GM21390 (cell line): ENCODE data around the gene GALNT9.
"Not testable (repeated sequence)": the region's sequence is repeated elsewhere in the genome, so short reads cannot be mapped to it uniquely, and the experiment has no call there.

Experiments
- ATAC-seq: cut with Tn5 transposase; IDR thresholded peaks from one replicate; pipeline ENCODE4 v1.9.1; 2021; ENCODE audit not compliant: unreplicated experiment

The GALNT9 gene

DNA sequence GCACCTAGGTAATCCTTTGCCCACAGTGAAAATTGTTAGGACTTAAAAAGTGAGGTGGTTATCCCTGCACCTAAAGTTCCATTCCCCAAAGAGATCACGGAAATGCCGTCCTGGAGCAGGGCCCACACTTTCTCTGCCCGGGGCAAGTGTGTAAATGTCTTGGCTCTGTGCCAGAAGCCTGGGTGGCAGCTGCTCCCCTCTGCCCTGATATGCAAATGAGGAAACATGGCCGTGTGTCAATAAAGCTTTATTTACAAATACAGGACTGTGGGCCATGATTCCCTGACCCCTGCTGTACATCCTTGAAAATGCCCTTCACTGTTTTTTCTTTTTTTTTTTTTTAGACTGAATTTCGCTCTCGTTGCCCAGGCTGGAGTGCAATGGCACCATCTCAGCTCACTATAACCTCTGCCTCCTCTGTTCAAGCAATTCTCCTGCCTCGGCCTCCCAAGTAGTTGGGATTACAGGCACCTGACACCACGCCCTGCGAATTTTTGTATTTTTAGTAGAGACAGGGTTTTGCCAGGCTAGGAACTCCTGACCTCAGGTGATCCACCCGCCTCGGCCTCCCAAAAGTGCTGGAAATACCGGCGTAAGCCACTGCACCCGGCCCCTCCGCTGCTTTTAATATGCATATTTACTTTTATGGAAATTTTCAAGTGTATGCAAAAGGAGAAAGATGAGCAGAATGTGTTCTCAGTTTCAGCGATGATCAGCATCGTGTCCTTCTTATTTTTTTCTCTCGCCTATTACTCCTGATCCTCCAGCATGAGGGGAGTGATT is 75.5 kb downstream of the GALNT9 start:
- no peak for ATAC-seq

DNA sequence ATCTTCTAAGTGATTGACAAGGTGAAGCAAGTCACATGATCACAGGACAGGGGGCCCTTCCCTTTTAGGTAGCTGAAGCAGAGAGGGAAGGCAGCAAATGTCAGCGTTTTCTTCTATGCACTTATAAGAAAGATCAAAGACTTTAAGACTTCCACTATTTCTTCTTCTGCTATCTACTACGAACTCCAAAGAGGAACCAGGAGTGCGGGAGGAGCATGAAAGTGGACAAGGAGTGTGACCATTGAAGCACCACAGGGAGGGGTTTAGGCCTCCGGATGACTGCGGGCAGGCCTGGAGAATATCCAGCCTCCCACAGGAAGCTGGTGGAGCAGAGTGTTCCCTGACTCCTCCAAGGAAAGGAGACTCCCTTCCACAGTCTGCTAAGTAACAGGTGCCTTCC is 76.4 kb downstream of the GALNT9 start:
- not testable (repeated sequence) for ATAC-seq

DNA sequence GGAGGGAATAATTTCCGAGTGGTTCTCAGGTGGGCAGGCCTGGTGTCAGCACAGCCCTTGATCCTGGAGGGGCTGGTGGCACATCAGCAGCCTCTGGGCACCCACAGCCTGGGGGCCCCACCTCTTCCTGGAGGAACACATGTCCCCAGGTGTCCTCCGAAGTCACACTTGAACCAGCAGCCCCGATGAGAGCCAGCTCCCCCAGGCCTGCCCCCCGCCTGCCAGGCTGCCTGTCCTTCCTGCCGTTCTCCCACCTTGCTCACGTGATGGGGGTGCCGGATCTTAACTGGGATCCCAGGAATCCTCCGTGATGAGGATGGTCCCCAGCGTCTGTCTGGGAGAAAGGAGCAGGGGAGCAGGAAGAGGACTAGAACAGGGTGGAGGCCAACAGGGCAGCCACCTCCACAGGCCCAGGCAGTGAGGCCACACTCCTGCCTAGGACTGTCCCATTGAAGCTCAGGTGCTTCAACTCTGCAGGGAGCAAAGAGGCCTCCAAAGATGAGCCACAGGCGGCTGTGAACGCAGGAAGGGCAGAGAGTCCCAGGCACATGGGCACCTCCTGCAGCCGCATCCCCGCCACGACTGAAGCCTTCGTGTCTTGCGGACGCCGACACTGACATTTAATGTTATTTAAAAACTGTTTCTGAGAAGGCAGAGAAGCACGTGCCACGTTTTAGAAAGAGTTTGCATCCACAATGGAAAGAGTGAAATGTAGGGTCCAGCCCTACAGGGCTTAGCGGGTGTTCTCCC is 77.5 kb downstream of the GALNT9 start:
- no peak for ATAC-seq

DNA sequence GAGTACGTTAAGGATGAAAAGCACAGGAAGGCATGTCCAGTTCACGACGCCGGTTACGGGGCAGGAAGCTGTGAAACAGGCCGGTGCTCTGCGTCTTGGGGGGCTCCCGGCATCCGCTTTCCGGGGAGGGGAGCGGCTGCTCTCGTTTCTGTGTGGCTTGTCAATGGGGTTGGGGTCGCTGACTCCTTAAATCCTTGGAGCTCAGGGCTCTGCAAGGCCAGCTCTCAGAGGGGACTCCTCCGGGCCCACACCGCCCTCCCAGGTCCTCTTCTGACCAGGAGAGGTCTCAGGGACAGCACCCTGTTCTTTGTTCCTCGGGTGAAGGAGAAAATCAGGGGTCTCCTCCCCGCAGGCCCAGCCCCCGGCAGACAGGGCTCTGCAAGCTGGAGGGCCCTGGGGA is 78.1 kb downstream of the GALNT9 start:
- ATAC-seq, result no peak

DNA sequence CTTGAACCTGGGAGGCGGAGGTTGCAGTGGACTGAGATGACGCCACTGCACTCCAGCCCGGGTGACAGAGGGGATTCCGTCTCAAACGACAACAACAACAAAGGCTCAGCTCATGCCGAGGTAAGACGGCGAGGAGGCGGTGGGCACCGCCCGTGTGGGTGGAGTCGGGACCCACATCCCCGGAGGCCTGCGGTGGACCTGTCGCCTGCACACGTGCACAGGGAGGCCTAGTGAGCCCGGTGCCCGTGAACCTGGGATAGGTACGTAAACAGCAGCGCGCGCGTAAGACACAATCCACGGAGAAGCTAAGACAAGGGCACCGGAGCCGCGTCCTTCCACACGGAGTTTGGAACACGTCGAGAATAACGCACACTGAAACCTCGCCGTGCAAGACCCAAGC is 78.7 kb downstream of the GALNT9 start:
- ATAC-seq, result no peak

DNA sequence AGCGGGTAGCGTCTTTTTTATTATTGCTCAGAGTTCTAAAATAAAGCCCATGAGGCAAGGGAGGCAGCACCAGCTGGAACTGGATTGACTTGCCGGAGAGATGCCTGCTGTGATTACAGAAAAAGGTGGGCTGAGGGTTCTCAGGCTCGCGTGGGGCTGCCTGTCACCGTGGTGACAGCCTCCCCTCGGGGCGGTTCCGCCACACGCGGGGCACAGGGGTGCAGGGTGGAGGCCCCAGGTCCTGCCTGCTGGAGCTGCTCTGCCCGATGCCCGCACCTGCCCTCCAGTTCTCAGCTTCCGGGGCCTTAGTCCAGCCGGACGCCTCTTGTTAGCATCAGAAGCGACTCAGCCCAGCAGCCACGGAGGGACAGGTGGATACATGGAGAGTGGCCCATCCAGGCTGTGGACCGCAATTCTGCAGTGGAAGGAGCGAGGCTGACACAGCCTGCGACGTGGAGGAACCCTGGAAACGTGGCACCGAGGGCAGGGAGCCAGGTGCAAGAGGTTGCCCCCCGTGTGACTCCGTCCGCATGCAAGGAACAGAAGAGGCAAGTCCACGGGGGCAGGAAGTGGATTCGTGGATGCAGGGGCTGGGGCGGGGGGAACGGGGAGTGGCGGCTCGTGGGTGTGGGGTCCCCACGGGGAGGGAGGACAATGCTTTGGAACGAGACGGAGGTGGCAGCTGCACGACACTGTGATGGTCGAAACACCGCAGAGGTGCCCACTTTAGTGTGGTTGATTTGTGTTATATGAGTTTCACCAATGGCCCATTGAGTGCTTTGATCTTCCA is 79.5 kb downstream of the GALNT9 start:
- no peak for ATAC-seq

DNA sequence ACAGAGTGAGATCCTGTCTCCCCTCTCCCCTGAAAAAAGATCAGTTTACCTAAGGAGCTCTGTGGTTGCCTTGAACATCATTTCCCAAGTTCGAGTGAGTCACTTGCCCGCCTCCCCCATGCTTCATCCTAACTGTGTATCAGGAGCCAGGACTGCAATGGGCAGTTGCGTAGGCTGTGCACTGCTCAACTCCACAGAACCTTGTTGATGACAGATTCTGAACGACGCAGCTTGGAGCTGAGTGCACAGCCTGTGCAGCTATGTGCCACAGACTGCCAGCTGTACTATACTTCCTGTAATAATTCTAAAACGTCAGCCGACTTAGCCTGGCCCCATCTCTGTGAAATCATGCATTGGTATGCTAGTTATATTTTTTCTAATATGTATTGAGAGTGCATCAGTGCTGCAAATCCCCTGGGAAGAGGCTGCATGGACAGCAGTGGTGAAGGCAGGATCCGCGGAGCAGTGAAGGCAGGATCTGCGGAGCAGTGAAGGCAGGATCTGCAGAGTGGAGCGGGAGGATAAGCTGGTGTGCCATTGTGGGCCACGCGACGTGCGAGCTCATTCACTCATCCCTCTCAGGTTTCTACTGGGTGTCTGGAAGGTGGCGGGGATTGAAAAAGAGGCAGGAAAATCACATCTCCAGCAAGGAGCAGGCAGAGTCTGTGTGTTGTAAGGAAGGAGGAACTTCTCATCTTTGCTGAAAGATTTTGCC is 80.8 kb downstream of the GALNT9 start:
- ATAC-seq, result no peak

DNA sequence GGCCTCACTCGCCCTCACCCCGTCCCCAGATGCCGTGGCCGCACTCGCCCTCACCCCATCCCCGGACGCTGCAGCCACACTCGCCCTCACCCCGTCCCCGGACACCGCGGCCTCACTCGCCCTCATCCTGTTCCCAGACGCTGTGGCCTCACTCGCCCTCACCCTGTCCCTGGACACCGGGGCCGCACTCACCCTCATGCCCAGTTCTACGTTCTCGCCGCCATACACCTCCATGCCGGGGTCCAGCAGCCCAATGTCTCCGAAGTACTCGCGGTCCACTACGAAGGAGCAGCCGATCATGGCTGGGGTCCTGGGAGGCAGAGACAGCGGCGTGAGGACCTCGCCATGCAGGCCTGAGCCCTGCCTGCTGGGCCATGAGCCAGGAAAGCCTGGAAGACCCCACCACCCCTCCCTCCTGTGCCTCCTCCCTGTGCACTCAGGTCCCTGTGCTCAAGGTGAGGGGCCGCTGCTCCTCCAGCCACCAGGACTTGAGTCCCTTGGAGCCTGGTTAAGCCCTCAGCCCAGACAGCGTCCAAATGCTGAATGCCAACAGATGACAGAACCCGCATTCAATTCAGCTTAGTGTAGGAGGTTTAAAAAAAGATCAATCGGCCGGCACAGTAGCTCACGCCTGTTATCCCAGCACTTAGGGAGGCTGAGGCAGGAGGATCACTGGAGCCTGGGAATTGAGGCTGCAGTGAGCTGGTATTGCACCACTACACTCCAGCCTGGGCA is 81.5 kb downstream of the GALNT9 start:
- ATAC-seq, result no peak

DNA sequence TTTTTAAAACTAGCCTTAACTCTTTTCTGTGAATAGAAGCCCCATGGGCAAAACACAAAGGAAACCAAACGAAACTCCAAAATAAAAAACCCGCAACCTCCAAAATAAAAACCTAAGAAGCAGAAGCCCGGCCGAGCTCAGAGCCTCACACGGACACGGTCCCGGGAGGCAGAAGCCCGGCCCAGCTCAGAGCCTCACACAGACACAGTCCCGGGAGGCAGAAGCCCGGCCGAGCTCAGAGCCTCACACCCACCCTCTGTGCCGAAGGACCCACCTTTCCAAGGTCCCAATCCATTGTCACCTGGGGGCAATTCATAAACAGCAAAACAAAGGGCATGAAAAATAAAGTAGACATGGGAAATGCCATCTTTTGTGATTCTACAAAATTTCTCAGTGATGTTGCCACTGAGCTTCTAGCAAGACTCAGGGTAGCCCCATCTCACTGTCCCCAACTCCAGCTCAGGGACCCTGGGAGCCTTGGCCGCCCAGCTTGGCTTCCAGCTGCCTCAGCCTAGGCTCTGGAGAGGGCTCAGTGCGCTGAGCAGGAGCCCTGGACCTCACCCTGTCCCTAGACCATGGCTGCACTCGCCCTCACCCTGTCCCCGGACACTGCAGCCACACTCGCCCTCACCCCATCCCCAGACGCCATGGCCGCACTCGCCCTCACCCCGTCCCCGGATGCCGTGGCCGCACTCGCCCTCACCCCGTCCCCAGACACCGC is 82.2 kb downstream of the GALNT9 start:
- ATAC-seq, result no peak

DNA sequence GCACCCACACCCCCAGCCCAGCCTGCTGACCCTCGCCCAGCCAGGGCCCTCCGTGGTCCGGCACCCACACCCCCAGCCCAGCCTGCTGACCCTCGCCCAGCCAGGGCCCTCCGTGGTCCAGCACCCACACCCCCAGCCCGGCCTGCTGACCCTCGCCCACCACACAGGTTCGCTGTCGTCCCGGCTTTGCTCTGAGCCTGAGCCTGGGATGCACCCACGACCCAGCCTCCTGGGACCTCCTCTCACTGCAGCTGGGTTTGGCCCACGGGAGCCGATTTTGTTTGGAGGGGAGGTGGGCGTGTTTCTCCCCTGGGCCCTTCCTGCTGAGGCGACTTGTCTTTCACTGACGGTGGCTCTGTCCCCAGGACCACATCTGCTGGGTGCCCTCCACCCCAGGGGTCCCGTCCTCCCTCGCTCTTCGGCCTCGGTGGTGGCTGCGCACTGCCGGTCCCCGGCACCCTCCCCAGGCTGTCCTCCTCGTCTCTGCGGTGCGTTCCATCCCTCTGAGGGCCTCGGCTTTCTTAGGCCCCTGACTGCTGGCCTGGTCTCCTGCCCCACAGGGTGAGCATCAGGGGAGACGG is 83.8 kb downstream of the GALNT9 start:
- no peak for ATAC-seq

DNA sequence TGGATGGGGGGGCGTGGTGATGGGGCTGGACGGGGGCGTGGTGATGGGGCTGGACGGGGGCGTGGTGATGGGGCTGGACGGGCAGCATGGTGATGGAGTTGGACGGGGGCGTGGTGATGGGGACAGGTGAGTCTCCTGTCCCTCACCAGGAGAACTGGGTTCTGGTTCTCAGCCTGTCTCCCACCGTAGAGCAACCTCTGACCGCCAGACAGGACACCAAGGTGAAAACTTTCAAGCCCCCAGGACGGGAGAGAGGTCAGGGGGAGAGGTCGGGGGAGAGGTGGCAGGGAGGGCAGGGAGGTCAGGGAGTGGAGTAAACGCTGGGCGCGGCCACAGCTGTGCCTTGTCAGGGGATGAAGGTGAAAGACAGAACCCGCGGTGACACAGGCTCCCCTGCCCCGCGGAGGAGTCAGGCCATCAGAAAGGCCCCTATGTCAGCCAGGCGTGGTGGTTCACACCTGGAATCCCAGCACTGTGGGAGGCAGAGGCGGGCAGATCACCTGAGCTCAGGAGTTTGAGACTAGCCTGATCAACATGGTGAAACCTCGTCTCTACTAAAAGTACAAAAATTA is 84.6 kb downstream of the GALNT9 start:
- no peak for ATAC-seq

DNA sequence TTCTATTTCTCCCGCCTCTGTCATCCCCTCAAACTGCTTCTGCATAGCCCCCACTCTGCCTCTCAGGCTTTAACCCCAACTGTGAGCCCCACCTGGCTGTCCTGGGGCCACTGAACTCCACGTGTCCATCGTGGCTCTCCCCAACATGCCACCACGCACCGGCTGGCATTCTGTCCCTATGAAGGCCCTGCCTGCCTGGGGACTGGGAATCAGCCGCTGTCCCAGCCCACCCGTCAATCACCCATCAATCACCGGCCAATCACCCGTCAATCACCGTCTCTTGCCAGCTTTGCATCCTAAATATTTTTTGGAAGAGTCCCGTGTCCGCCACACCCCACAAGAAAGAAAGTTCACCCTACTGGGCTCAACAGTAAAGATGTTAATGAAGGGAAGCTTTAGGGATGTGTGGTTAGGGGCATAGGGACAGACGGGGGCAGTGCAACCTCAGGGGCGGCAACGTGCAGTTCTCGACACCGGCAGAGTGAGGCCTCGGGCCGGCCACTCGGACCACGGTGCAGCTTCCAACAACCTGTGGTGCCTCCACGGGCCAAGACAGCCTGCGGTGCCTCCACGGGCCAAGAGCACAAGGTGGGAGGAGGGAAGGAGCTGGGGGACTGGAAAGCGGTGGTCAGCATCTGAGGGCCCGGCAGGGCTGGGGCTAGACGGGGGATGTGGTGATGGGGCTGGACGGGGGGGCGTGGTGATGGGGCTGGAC is 85.6 kb downstream of the GALNT9 start:
- ATAC-seq, result no peak

DNA sequence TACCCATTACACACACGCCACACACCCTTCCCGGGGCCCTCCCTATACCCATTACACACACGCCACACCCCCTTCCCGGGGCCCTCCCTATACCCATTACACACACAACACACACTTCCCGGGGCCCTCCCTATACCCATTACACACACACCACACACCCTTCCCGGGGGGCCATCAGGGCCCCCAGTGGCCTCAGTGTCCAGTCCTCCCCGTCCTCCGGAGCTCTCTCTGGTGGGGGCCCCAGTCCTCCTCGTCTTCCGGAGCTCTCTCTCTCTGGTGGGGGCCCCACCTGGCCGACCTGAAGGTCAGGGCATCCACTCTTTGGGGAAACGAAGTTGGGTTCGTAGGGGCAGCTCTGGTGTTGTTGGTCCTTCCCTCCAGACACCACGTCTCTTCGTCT is 86.2 kb downstream of the GALNT9 start:
- ATAC-seq, result not testable (repeated sequence)

DNA sequence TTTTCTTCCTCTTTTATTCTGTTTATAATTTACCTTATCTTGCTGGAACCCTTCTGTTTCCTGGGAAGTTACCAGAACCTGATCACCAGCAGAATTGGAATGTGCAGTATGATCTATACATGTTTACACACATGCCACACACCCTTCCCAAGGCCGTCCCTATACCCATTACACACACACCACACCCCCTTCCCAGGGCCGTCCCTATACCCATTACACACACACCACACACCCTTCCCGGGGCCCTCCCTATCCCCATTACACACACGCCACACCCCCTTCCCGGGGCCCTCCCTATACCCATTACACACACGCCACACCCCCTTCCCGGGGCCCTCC is 88.8 kb downstream of the GALNT9 start:
- ATAC-seq, result not testable (repeated sequence)

DNA sequence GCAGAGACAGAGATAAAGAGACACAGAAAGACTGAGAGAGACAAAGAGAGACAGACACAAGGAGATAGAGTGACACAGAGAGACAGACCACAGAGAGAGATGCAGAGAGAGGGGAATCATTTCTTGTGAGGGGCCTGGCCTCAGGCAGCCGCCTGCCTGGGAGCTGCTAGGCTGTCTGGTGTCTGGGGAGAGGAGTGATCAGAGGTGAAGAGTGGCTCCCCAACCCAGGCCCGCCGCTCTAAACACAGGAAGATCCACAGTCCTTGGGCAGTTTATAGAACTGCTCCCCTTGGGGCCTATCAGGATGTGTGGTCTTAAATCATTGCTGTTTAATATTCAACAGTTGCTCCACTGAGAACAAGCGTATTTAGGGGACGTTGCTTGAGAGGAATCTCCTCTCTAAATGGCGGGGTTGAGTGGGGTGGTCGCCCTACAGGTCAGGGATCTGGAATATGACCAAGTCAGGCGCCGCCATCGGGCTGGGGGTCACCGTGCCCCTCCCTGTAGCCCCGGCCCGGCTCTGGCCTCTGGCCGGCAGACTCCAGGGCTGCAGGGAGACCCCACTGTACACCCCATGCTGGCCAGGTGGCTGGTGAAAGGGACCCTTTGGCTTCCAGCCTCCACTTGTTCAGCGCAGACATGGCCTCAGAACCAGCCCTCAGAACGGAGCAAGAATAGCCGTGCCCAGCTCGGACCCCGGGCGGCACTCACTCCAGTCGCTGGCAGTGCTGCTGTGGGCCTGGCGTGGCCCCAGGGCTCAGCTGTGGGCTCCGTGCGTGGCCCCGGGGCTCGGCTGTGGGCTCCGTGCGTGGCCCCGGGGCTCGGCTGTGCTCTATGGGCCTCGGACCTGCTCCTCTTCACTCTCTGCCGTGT is 89.4 kb downstream of the GALNT9 start:
- ATAC-seq, result no peak

DNA sequence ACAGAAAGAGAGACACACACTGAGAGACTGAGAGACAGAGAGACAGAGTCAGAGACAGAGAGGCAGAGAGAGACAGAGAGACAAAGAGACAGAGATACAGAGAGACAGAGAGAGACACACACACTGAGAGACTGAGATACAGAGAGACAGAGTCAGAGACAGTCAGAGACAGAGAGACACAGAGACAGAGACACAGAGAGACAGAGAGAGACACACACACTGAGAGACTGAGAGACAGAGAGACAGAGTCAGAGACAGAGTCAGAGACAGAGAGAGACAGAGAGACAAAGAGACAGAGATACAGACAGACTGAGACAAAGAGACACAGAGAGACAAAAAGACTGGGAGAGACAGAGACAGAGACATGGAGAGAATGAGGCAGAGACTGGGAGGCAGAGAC is 90.0 kb downstream of the GALNT9 start:
- no peak for ATAC-seq

DNA sequence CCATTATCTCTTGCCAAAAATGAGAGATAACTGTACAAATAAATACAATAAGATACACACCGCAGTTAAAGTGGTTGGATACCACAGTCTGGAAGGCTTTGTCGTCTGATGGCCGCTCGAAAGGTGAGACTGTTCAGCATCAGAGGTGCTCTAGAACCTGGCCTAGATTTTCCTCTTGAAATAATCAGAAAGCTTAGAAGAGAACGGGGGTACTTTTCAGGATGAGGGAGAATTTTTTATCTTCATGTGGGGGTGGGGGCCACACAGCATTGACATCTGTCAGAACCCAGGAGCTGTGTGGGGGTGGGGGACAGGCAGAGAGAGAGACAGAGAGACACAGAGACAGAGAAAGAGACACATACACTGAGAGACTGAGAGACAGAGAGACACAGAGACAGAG is 90.5 kb downstream of the GALNT9 start:
- ATAC-seq, result no peak

DNA sequence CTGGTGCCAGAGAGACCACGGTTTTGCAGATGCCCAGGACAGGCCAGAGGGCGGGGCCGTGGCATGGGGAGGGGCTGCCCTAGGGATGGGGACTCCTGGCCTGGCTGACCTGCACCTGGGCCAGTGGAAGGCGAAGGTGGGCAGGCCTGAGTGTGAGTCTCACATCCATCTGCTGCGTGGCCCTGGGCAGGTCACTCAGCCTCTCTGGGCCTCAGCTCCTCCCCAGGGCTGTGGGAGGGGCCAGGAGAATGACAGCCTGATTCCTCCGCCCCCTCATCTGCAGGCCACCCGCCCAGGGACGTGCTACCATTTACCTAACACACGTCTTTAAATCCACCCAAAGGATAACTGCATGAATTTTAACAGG is 90.9 kb downstream of the GALNT9 start:
- ATAC-seq, result no peak
